ENCODE results near the gene EVI5L. TPM values are rescaled to one million over a fixed set of nuclear protein-coding genes. Genes with fewer than 3 reads are reported as not detected.

Gene EVI5L
- total RNA-seq (1 to 10 TPM; 6.7 to 7.4 TPM), polyA plus RNA-seq (2.9 TPM)

DNA sequence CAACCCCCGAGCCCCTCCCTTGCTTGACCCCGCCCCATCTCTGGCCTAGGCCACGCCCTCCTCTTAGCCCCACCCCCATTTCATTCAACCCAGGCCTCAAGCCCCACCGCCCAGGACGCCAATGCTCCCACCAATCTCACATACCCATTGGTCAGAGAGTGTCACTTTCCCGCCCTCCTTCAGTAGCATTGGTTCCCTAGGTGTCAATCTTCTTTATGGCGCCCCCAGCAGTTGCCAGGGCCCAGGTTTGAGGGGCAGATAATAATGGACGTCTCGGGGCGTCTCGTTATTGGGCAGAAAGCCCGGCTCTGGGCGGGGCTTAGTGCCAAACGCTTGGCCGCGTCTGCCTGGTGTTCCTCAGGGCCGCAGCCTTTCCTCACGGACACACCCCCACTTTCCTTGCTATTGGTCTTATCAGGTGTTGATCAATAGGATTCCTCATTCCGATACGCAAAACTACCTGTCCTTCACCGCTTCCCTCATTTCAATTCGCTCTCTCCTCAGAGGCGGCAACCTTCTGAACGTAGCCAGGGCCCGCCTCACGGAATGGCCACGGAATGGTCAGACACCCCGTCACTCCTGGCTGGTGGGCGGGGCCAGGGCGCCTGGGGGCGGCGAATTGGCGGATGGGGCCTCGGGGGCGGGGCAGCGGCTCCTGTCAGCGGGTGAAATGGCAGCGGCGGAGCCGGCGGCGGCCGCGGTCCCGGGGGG, at the start of gene EVI5L:
EVI5L (plus strand) TSS at position 658 of the 711 bp plus-strand sequence. CDS start 16,325 bp downstream, outside the sequence.
- Mint-ChIP-seq H3K4me3 (peak within 1 kb of the TSS; percentile 79 to 89 (median 83)), H3K9me3 (no peaks in the 10 kb centered on the region), H3K27ac (peak within 1 kb of the TSS; percentile 65 to 93 (median 88)), H3K27me3 (no peaks in the 10 kb centered on the region), H3K4me1 (peaks cover 13 to 28% (median 23%) of the 10 kb centered on the region in 3 donors), H3K36me3 (no peaks in the 10 kb centered on the region)
- DNase-seq: peak; percentile 99 to 100 (median 99)
- Histone ChIP-seq H3K4me1 (ENCODE audit: insufficient read depth, low read length) (peaks cover 17% of the 10 kb centered on the region), H3K9me3 (ENCODE audit: low read length) (no peaks in the 10 kb centered on the region), H3K4me3 (ENCODE audit: low read length) (peak within 1 kb of the TSS; percentile 26), H3K27me3 (ENCODE audit: insufficient read depth, low read length, poor library complexity, severe bottlenecking) (no peaks in the 10 kb centered on the region), H3K27ac (ENCODE audit: low read depth, low read length) (peak within 1 kb of the TSS; percentile 9), H3K36me3 (ENCODE audit: insufficient read depth, low read length) (no peaks in the 10 kb centered on the region)
- ChIA-PET POLR2A (interaction anchor here (1.0 kb wide), 1 partner anchor 24 kb away, joined by 4 read pairs; no protein-coding TSS in a partner anchor), CTCF (interaction anchor here (2.0 kb wide), 1 partner anchor 40 kb away, joined by 6 read pairs; no protein-coding TSS in a partner anchor)

DNA sequence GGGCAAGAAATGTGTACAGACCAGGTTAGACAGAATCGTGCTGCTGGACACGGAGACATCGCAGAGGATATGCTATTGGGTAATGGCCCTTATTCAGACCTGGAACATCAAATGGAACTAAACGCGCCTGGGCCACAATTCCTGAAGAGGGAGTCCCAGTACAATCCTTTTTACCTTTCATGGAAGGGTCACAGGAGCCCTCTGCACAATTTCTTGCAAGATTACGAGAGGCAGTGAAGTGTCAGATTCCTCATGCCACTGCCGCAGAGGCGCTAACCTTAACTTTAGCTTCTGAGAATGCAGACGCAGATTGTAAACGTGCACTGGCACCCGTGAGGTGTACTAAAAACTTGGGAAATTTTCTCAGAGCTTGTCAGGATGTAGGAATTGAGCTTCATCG, 48.9 kb upstream of the EVI5L start:
- ChIA-PET CTCF (no interaction called here), POLR2A (no interaction called here)
- peaks cover 0 to 3% (median 0%) of the 10 kb centered on the region in 3 donors for H3K36me3 Mint-ChIP-seq
- H3K9me3 ChIP-seq (ENCODE audit: low read length): no peaks in the 10 kb centered on the region
- no peak overlapping the region for H3K4me3 Mint-ChIP-seq
- H3K4me3 ChIP-seq (ENCODE audit: low read length): no peak overlapping the region
- H3K4me1 Mint-ChIP-seq: no peaks in the 10 kb centered on the region
- H3K27ac ChIP-seq (ENCODE audit: low read depth, low read length): no peak overlapping the region
- H3K27ac Mint-ChIP-seq: no peak overlapping the region
- H3K27me3 ChIP-seq (ENCODE audit: insufficient read depth, low read length, poor library complexity, severe bottlenecking): no peaks in the 10 kb centered on the region
- no peaks in the 10 kb centered on the region for H3K4me1 ChIP-seq (ENCODE audit: insufficient read depth, low read length)
- peaks cover 26 to 47% of the 10 kb centered on the region in 2 donors for H3K27me3 Mint-ChIP-seq
- DNase-seq: no peak
- no peaks in the 10 kb centered on the region for H3K36me3 ChIP-seq (ENCODE audit: insufficient read depth, low read length)
- peaks cover 0 to 7% (median 3%) of the 10 kb centered on the region in 5 donors for H3K9me3 Mint-ChIP-seq

DNA sequence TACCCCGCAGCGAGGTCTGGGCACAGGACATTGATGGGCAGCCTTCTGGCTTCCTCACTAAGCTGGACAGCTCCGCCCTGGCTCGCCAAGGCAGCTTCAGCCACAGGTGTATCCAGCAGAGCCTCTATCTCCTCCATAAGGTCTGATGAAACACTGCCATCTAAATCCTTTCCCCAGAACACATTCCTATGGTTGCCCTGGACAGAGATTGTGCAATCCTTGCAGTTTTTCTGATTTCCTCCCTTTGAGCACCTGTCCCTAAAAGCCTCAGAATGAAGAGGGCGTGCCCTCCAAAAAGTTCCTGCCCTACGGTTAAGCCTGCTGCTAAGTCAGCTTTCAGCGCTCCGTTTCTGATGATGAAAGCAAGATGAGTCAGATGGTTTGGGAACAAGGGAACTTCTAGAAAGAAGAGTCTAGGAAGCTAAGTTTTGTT, 46.0 kb upstream of the EVI5L start:
- no peak overlapping the region for H3K4me3 Mint-ChIP-seq
- Histone ChIP-seq H3K9me3 (ENCODE audit: low read length) (no peaks in the 10 kb centered on the region), H3K4me3 (ENCODE audit: low read length) (no peak overlapping the region), H3K27ac (ENCODE audit: low read depth, low read length) (no peak overlapping the region), H3K36me3 (ENCODE audit: insufficient read depth, low read length) (no peaks in the 10 kb centered on the region), H3K27me3 (ENCODE audit: insufficient read depth, low read length, poor library complexity, severe bottlenecking) (no peaks in the 10 kb centered on the region), H3K4me1 (ENCODE audit: insufficient read depth, low read length) (peaks cover under 1% of the 10 kb centered on the region)
- H3K4me1 Mint-ChIP-seq: peaks cover 0 to 7% (median 2%) of the 10 kb centered on the region in 3 donors
- H3K27ac Mint-ChIP-seq: no peak overlapping the region
- peaks cover 37 to 50% of the 10 kb centered on the region in 2 donors for H3K27me3 Mint-ChIP-seq
- ChIA-PET POLR2A (no interaction called here), CTCF (interaction anchor here (1.3 kb wide), 1 partner anchor 16 kb away, joined by 3 read pairs; no protein-coding TSS in a partner anchor)
- peaks cover 0 to 7% (median 3%) of the 10 kb centered on the region in 5 donors for H3K9me3 Mint-ChIP-seq
- H3K36me3 Mint-ChIP-seq: peaks cover 0 to 3% (median 0%) of the 10 kb centered on the region in 3 donors
- no peak for DNase-seq

DNA sequence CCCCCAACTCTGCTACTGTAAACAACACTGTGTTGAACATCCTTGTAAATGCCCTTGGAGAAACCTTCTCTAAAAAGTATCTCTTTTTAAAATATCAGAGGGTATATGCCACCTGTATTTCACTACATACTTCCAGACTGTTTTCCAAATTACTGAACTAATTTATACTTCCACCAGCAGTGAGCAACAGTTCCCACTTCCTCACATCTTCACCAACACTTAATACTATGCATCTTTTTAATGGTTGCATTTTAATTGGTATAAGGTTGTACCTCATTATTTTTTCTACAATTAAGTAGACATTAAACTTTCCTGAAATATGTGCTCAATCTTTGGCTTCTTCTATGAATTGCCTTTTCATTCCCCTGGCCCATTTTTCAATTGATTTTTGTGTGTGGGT, 45.2 kb upstream of the EVI5L start:
- Histone ChIP-seq H3K36me3 (ENCODE audit: insufficient read depth, low read length) (no peaks in the 10 kb centered on the region), H3K27me3 (ENCODE audit: insufficient read depth, low read length, poor library complexity, severe bottlenecking) (no peaks in the 10 kb centered on the region), H3K4me3 (ENCODE audit: low read length) (no peak overlapping the region), H3K9me3 (ENCODE audit: low read length) (no peaks in the 10 kb centered on the region), H3K27ac (ENCODE audit: low read depth, low read length) (no peak overlapping the region), H3K4me1 (ENCODE audit: insufficient read depth, low read length) (peaks cover 8% of the 10 kb centered on the region)
- no peak for DNase-seq
- Mint-ChIP-seq H3K27ac (no peak overlapping the region), H3K9me3 (peaks cover 0 to 7% (median 3%) of the 10 kb centered on the region in 5 donors), H3K4me1 (peaks cover 0 to 11% (median 3%) of the 10 kb centered on the region in 3 donors), H3K27me3 (peaks cover 40 to 55% of the 10 kb centered on the region in 2 donors), H3K4me3 (no peak overlapping the region), H3K36me3 (peaks cover 0 to 3% (median 0%) of the 10 kb centered on the region in 3 donors)
- ChIA-PET CTCF (no interaction called here), POLR2A (no interaction called here)

DNA sequence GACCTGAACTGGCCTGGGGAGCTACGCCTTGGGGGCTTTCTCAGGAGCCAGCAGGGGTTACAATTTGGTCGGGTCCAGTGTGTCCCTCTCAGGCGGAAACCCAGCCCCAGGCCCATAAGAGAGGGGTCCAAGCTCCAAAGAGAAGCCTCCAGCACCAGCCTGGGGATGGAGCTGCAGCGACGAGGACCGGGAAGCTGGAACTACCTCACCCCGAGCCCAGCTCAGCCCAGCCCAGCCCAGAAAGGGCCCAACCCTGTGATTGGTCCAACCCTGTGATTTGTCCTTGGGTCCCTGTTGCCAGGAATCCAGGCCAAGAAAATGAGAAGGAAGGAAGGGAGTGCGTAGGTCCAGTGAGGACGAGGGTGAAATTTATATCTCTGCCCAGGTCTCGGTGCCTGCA, 42.9 kb upstream of the EVI5L start:
- H3K4me1 ChIP-seq (ENCODE audit: insufficient read depth, low read length): peaks cover 8% of the 10 kb centered on the region
- H3K9me3 Mint-ChIP-seq: peaks cover 0 to 7% (median 3%) of the 10 kb centered on the region in 5 donors
- H3K4me3 ChIP-seq (ENCODE audit: low read length): no peak overlapping the region
- no peak overlapping the region for H3K27ac Mint-ChIP-seq
- H3K27me3 ChIP-seq (ENCODE audit: insufficient read depth, low read length, poor library complexity, severe bottlenecking): peaks cover 4% of the 10 kb centered on the region
- H3K36me3 ChIP-seq (ENCODE audit: insufficient read depth, low read length): no peaks in the 10 kb centered on the region
- H3K9me3 ChIP-seq (ENCODE audit: low read length): no peaks in the 10 kb centered on the region
- DNase-seq: no peak
- H3K27ac ChIP-seq (ENCODE audit: low read depth, low read length): no peak overlapping the region
- H3K27me3 Mint-ChIP-seq: peaks cover 42 to 44% of the 10 kb centered on the region in 2 donors
- peaks cover 0 to 4% (median 0%) of the 10 kb centered on the region in 3 donors for H3K36me3 Mint-ChIP-seq
- H3K4me1 Mint-ChIP-seq: peaks cover 0 to 11% (median 3%) of the 10 kb centered on the region in 3 donors
- POLR2A ChIA-PET: no interaction called here
- no peak overlapping the region for H3K4me3 Mint-ChIP-seq
- CTCF ChIA-PET: no interaction called here

DNA sequence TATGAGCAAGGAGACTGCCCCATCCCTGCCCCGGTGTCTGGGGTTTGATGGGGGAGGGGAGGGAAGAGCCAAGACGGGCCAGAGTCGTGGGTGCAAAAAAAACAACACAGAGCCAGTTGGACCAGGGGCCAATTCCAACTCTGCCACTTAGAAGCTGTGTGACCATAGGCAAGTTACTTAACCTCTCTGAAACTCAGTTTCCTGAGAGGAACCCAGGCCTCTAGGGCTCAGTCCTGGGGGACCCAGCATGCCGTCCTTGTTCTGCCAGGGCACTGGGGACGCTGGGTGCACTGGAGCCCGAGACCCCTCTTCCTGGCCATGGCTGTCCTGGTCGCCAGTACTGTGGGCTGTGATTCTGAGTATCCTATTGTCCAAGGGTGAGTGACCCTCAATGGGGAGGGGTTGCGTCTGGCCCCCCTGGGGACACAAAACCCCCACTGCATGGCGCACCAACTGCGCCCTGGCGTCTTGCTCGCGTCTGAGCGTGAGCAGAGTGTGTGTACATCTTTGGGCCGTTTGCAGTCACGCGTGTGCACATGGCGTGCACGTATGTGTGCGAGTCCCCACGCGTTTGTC, 42.3 kb upstream of the EVI5L start:
- POLR2A ChIA-PET: no interaction called here
- Mint-ChIP-seq H3K9me3 (peaks cover 0 to 9% (median 5%) of the 10 kb centered on the region in 5 donors), H3K4me1 (peaks cover 0 to 11% (median 3%) of the 10 kb centered on the region in 3 donors), H3K27ac (no peak overlapping the region), H3K36me3 (peaks cover 0 to 9% (median 0%) of the 10 kb centered on the region in 3 donors), H3K27me3 (peaks cover 42 to 49% of the 10 kb centered on the region in 2 donors), H3K4me3 (no peak overlapping the region)
- no peaks in the 10 kb centered on the region for H3K9me3 ChIP-seq (ENCODE audit: low read length)
- H3K4me1 ChIP-seq (ENCODE audit: insufficient read depth, low read length): peaks cover 8% of the 10 kb centered on the region
- H3K4me3 ChIP-seq (ENCODE audit: low read length): no peak overlapping the region
- peaks cover 4% of the 10 kb centered on the region for H3K27me3 ChIP-seq (ENCODE audit: insufficient read depth, low read length, poor library complexity, severe bottlenecking)
- no peak overlapping the region for H3K27ac ChIP-seq (ENCODE audit: low read depth, low read length)
- CTCF ChIA-PET: no interaction called here
- no peaks in the 10 kb centered on the region for H3K36me3 ChIP-seq (ENCODE audit: insufficient read depth, low read length)
- no peak for DNase-seq

DNA sequence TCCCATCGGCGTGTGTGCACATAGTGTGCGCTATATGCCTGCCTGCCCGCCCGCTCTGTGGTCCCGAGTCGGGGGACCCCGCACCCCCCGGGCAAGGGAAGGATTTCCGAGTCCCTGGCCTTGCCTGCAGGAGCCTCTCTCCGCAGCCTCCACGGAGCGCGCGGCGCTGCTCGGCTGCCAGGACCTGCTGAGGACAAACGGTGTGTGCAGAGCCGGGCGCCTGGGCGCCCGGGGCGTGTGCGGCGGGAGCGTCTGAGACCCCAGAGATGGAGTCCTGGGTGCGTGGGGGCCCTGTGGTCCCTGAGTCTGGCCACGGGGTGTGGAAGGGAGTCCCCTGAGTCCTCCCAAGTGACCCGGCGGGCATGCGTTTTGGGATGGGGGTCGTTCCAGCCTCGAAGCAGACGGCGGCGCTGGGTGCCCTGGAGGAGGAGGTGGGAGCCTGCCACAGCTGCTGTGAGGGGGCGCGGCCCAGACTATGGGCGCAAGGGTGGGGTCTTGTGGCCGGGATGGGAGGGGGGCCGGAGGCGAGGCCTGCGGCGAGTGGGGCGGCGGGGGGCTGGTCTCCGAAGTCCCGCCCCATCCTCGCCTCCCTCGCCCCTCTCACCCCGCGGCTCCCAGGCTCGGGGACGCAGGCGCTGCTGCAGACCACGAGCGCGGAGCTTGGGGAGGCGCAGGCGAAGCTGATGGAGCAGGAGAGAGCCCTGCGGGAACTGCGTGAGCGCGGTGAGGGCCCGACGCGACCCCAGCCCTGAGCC, 41.7 kb upstream of the EVI5L start:
- no peaks in the 10 kb centered on the region for H3K36me3 ChIP-seq (ENCODE audit: insufficient read depth, low read length)
- Mint-ChIP-seq H3K4me1 (peaks cover 0 to 11% (median 3%) of the 10 kb centered on the region in 3 donors), H3K36me3 (peaks cover 0 to 11% (median 0%) of the 10 kb centered on the region in 3 donors), H3K4me3 (peak overlapping the region in 1 of 7 donors; percentile 59), H3K27me3 (peaks cover 39 to 46% of the 10 kb centered on the region in 2 donors), H3K9me3 (peaks cover 0 to 9% (median 5%) of the 10 kb centered on the region in 5 donors), H3K27ac (no peak overlapping the region)
- peak in 1 of 5 donors; percentile 4 for DNase-seq
- H3K9me3 ChIP-seq (ENCODE audit: low read length): no peaks in the 10 kb centered on the region
- ChIA-PET CTCF (interaction anchor here (1.3 kb wide), 1 partner anchor 107 kb away, joined by 3 read pairs; the partner anchor contains the start of gene TRAPPC5), POLR2A (no interaction called here)
- peaks cover 8% of the 10 kb centered on the region for H3K4me1 ChIP-seq (ENCODE audit: insufficient read depth, low read length)
- H3K27ac ChIP-seq (ENCODE audit: low read depth, low read length): no peak overlapping the region
- H3K27me3 ChIP-seq (ENCODE audit: insufficient read depth, low read length, poor library complexity, severe bottlenecking): peaks cover 4% of the 10 kb centered on the region
- no peak overlapping the region for H3K4me3 ChIP-seq (ENCODE audit: low read length)

All from CD8-positive, alpha-beta memory T cell (primary cell).